ENCODE data around the gene SLX1A.
"Not testable (repeated sequence)": the region's sequence is repeated elsewhere in the genome, so short reads cannot be mapped to it uniquely, and the experiment has no call there.

SLX1A gene

GRCh38 chr16:30184891-30185682 is 8.6 kb upstream of the SLX1A start:
- no peak for DNase-seq

GRCh38 chr16:30185683-30186421 is 7.8 kb upstream of the SLX1A start:
- DNase-seq = no peak

DNA sequence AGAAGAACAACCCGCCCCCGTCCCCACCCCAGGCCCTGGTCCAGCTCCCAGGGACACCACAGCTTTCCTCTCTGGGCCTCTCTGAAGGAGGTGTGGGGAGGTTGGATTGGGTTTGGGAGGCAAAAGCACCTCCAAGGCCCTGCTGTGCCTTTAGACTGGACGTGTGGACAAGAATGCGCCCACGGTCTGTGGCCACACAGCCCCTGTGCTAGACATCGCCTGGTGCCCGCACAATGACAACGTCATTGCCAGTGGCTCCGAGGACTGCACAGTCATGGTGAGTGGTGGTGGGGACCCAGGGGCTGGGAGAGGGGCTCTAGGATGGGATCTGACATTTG is 7.3 kb upstream of the SLX1A start:
- DNase-seq = no peak

DNA sequence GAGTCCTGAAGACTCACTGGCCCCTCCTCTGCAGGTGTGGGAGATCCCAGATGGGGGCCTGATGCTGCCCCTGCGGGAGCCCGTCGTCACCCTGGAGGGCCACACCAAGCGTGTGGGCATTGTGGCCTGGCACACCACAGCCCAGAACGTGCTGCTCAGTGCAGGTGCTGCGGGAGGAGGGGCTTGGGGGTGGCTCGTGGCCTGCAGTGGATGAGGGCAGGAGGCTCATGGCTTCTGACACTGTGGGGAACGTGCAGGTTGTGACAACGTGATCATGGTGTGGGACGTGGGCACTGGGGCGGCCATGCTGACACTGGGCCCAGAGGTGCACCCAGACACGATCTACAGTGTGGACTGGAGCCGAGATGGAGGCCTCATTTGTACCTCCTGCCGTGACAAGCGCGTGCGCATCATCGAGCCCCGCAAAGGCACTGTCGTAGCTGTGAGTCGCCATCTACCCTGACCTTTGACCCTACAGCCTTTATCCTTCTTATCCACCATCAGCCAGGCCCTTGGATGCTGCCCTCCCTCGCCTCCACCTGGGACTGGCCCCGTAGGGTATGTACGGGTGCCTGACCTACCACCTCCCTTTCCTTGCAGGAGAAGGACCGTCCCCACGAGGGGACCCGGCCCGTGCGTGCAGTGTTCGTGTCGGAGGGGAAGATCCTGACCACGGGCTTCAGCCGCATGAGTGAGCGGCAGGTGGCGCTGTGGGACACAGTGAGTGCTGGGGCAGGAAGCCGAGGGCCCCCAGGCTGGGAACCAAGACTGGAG is 6.7 kb upstream of the SLX1A start:
- DNase-seq = no peak

GRCh38 chr16:30187556-30187865 is 6.2 kb upstream of the SLX1A start:
- DNase-seq = no peak

DNA sequence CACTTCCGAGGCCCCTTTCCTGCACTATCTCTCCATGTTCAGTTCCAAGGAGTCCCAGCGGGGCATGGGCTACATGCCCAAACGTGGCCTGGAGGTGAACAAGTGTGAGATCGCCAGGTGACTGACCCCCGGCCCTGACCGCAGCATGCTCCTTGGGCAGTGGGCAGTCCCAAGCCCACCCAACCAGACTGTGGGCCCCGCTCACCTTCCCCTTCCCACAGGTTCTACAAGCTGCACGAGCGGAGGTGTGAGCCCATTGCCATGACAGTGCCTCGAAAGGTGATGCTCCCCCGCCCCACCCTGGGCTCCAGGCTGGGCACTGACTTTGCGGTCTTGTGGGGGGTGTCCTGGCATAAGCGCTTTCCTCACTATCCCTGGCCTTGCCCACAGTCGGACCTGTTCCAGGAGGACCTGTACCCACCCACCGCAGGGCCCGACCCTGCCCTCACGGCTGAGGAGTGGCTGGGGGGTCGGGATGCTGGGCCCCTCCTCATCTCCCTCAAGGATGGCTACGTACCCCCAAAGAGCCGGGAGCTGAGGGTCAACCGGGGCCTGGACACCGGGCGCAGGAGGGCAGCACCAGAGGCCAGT is 5.6 kb upstream of the SLX1A start:
- DNase-seq = no peak

DNA sequence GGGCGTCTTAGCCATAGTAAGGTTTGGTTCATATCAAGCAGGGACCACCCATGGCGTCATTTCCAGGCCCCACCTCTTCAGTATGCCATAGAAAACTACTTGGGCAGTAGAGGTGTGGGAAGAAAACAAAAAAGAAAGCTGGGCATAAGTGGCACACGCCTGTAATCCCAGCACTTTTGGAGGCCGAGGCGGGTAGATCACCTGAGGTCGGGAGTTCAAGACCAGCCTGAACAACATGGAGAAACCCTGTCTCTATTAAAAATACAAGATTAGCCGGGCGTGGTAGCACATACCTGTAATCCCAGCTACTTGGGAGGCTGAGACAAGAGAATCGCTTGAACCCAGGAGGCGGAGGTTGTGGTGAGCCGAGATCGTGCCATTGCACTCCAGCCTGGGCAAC is 2.5 kb upstream of the SLX1A start:
- DNase-seq = not testable (repeated sequence)

GRCh38 chr16:30193098-30193497 is 577 bp upstream of the SLX1A start:
- DNase-seq = not testable (repeated sequence)

- not testable (repeated sequence) for DNase-seq
Measured at GRCh38 chr16:30194172-30194925, 674 bp downstream of the SLX1A start.

GRCh38 chr16:30197001-30197400 is 3.3 kb downstream of the SLX1A start:
- DNase-seq = not testable (repeated sequence)

DNA sequence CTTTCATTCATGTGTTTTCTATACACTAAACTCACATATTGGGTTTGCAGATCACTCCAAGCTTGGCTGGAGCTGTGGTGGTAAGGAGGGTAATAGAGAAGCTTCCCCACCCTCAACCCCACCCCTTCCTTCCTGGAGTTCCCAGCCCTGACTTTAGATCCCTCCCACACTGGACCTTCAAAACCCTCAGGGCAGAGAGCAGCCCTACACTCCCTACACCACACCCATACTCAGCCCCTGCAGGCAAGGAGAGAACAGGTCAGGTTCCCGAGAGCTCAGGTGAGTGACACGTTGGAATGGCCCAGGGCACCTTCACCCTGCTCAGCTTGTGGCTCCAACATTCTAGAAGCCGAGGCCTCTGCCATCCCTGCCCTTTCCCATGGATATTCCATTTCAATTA is 5.4 kb downstream of the SLX1A start, which contains the start of gene SULT1A3:
SULT1A3 (plus strand) TSS at position 207 of the 400 bp plus-strand sequence. CDS start 1,474 bp downstream, outside the sequence.
- DNase-seq = not testable (repeated sequence)

DNA sequence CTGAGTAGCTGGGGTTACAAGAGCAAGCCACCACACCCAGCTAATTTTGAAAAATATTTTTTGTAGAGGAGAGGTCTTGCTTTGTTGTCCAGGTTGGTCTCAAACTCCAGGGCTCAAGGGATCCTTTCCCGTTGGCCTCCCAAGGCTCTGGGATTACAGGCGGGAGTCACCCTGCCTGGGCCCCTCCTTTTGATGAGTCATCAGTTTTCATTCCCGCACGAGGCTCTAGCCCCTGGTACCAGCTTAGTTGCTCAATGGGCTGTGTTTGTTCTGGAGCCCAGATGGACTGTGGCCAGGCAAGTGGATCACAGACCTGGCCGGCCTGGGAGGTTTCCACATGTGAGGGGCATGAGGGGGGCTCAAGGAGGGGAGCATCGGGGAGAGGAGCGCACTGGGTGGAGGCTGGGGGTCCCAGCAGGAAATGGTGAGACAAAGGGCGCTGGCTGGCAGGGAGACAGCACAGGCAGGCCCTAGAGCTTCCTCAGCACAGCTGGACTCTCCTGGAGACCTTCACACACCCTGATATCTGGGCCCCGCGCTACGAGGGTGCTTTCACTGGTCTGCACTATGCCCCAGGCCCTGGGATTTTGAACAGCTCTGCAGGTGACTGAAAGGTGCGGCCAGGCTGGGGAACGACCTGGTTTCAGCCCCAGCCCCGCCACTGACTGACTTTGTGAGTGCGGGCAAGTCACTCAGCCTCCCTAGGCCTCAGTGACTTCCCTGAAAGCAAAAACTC is 6.1 kb downstream of the SLX1A start:
- not testable (repeated sequence) for DNase-seq

GRCh38 chr16:30205541-30206236 is 12.0 kb downstream of the SLX1A start:
- DNase-seq = not testable (repeated sequence)

DNA sequence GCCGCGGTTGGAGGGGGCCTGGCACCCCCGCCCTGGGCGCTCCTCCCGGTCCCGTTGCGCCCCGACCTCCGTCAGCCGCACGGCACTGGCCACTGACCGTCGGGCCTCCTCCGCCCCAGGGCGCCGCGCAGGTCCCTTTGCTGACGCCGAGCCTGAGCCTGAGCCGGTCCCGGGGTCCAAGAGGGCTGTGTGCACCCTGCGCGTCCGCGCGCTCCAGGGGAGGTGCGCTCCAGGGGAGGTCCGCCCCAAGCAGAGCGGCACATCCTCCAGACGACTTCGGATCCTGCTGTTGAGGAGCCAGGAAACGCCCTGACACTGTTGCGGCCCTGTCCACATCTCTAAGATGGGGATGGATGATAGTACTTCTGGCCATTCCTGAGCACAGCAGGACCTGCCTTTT is 12.6 kb downstream of the SLX1A start:
- not testable (repeated sequence) for DNase-seq

DNA sequence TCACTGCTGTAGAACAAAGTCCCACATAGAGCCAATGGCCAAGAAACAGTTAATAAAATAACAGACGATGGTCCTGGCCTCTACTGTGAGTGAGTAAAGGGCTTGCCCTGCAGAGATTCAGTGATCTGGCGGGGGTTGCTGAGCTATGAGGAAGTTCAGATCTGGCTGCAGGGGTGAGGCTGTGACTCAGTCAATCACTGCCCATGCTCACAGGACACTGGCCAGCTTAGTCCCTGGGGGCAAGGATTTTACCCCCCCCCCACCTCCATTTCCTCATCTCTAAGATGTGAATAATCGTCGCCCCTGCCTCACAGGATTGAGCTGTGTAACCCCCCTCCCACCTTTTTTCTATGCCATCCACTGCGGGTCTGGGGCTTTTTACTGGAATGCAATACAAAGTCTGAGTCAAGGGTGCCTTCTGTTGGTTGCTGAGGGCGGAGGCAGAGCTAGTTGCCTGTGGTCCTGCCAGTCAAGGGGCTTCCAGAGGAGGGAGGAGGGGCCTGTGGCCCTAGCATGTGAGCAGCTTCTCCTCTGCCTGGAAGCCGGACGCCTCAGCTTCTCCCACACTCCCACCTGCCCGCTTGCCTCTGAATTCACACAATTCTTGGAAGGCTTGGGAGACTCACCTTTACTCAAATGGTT is 13.5 kb downstream of the SLX1A start:
- DNase-seq = not testable (repeated sequence)

- DNase-seq = not testable (repeated sequence)
Measured at GRCh38 chr16:30209032-30209431, 15.4 kb downstream of the SLX1A start.

DNA sequence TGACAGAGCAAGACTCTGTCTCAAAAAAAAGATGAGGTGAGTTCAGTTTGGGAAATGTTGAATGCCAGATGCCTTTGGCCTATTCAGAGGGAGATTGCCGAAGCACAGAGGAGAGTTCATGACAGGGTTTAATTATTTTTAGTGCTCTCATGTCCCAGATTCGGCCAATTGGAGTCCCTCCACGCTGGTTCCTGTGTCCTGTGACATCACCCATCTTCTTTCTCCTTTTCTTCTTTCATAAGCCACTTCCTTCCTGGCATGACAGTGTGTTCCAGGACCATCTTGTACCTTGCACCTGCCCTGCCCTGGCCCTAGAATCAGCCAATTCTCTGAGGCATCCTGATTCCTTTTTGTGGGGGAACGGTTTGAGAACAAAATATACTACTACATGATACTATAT is 17.7 kb downstream of the SLX1A start:
- not testable (repeated sequence) for DNase-seq

DNA sequence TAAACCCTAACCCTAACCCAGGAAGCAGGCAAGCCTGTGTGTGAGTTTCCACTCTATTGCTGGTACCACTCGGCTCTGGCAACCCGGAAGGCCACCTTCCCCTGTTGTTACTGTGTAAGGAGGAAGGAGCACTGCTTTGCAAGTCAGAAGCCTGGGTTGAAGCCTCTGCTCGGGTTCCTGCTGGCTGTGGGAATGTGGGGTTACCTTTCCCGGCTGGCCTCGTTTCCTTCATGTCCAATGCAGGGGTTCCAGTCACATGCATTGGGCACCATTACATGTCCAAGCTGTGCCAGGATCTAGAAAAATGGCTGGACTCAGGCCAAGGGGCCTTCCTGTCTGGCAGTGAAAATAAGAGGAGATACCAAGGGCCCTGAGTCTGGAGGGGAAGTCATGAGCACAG is 23.4 kb downstream of the SLX1A start:
- DNase-seq = not testable (repeated sequence)

Data from NCI-H1048 (cell line).